Measurements from ENCODE around the gene ADGRV1.

Gene ADGRV1

GRCh38 chr5:91072881-91073280 lies 514.3 kb downstream of the ADGRV1 start:
- TF ChIP-seq CTCF (IDR thresholded peaks at IDR 0.05; ENCODE audit: insufficient read depth, low read depth, low read length, missing control alignments), result no peak
- H3K4me3 ChIP-seq (ENCODE audit: low read length), result no peak overlapping the region
- DNase-seq (ENCODE audit: low read depth), result peak; percentile 47

DNA sequence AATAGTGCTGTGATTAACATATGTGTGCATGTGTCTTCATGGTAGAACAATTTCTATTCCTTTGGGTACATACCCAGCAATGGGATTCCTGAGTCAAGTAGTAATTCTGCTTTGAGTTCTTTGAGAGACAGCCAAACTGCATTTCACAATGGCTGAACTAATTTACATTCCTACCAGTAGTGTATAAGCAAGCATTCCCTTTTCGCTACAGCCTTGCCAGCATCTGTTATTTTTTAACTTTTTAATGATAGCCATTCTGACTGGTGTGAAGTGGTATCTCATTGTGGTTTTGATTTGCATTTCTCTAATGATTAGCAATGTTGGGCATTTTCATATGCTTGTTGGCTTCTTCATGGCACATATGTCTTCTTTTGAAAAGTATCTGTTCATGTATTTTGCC lies 516.0 kb downstream of the ADGRV1 start:
- peak; percentile 42 for TF ChIP-seq CTCF (IDR thresholded peaks at IDR 0.05; ENCODE audit: insufficient read depth, low read depth, low read length, missing control alignments)
- DNase-seq (ENCODE audit: low read depth), result peak; percentile 73

GRCh38 chr5:91076138-91076537 lies 517.5 kb downstream of the ADGRV1 start:
- DNase-seq (ENCODE audit: low read depth), result no peak
- H3K4me3 ChIP-seq (ENCODE audit: low read length), result no peak overlapping the region

More for the DNA sequence above, 516.0 kb downstream of the ADGRV1 start:
- H3K4me3 ChIP-seq (ENCODE audit: low read length), result no peak overlapping the region

DNA sequence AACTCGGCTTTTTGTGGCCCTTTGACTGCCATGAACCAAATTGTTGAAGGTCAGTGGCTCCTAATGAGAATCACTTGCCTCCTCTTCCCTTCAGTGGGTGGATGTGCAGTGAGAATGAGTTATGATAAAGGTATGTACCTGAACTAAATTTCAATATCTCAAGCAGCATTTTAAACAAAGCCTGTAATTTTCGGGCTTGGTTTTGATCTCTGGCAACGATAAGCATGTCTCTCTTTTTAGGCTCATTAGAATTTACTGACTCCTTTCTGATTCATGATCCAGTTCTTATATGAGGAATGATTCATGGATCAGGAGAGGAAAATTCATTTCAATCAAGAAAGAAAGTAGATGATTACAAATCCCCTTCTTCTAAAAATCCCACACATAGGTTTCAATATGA lies 519.0 kb downstream of the ADGRV1 start:
- DNase-seq (ENCODE audit: low read depth), result peak; percentile 54
- TF ChIP-seq CTCF (IDR thresholded peaks at IDR 0.05; ENCODE audit: insufficient read depth, low read depth, low read length, missing control alignments), result no peak

More at GRCh38 chr5:91076138-91076537, 517.5 kb downstream of the ADGRV1 start:
- TF ChIP-seq CTCF (IDR thresholded peaks at IDR 0.05; ENCODE audit: insufficient read depth, low read depth, low read length, missing control alignments), result no peak

GRCh38 chr5:91079037-91079436 lies 520.4 kb downstream of the ADGRV1 start:
- DNase-seq (ENCODE audit: low read depth), result peak; percentile 55
- no peak overlapping the region for H3K4me3 ChIP-seq (ENCODE audit: low read length)
- no peak for TF ChIP-seq CTCF (IDR thresholded peaks at IDR 0.05; ENCODE audit: insufficient read depth, low read depth, low read length, missing control alignments)

More for the DNA sequence above, 519.0 kb downstream of the ADGRV1 start:
- no peak overlapping the region for H3K4me3 ChIP-seq (ENCODE audit: low read length)

GRCh38 chr5:91089758-91090157 lies 531.2 kb downstream of the ADGRV1 start:
- no peak overlapping the region for H3K4me3 ChIP-seq (ENCODE audit: low read length)
- peak; percentile 14 for DNase-seq (ENCODE audit: low read depth)
- no peak for TF ChIP-seq CTCF (IDR thresholded peaks at IDR 0.05; ENCODE audit: insufficient read depth, low read depth, low read length, missing control alignments)

- DNase-seq (ENCODE audit: low read depth), result no peak
- no peak overlapping the region for H3K4me3 ChIP-seq (ENCODE audit: low read length)
- TF ChIP-seq CTCF (IDR thresholded peaks at IDR 0.05; ENCODE audit: insufficient read depth, low read depth, low read length, missing control alignments), result no peak
These were observed 532.4 kb downstream of the ADGRV1 start for GRCh38 chr5:91090995-91091394.

All from epithelial cell of esophagus (primary cell).